ENCODE results near the gene MACROD1. TPM values are rescaled to one million over a fixed set of nuclear protein-coding genes. Genes with fewer than 3 reads are reported as not detected.

Gene MACROD1
- total and polyA plus RNA-seq, 10 of the 15 experiments (the other 5 are each of a cell fraction or from before 2014, with no cell fraction given) = 1.2 to 22.7 (median 11.3) TPM; not detected in 1

- intact Hi-C loops (cut with micrococcal nuclease; ENCODE audit: unreplicated experiment) (no loop called here), in situ Hi-C loops (cut with MboI) (no loop called here)
- H3K4me1 ChIP-seq (ENCODE audit: control insufficient read depth, insufficient read depth, low read length) = peaks cover 3% of the 10 kb centered on the region; the same call in 1 of the 2 replicates
- no TSS peak for BruUV-seq (replicated peaks)
- ChIA-PET CTCF (no interaction called here), RAD21 (ENCODE audit: unreplicated experiment) (no interaction called here), POLR2A (no interaction called here), SMC1A (ENCODE audit: uncharacterized antibody, unreplicated experiment) (no interaction called here)
- H2AFZ ChIP-seq (ENCODE audit: control insufficient read depth, low read depth, low read length) = no peak overlapping the region
- no peaks in the 10 kb centered on the region for H3K9me3 ChIP-seq (replicated peaks; ENCODE audit: control insufficient read depth, insufficient read depth, low read length)
- FAIRE-seq (no peak), ATAC-seq (no peak), DNase-seq (ENCODE audit: low read depth, low spot score) (no peak)
- no peaks in the 10 kb centered on the region for H3K79me2 ChIP-seq (ENCODE audit: control insufficient read depth, insufficient read depth, low read length)
- peaks cover 0 to 3% of the 10 kb centered on the region in 2 experiments; a peak in 2 of 4 replicates for H3K27me3 ChIP-seq (replicated peaks in 1 of 2; ENCODE audit: control insufficient read depth in 2 of 2, insufficient read depth in 2 of 2, low read length in 1 of 2)
- 38% methylated on average over 13 of the region's 15 CpGs for WGBS (ENCODE audit: insufficient coverage, insufficient replicate concordance, low lambda C conversion rate, missing lambda C conversion rate)
- H3K4me3 ChIP-seq = no peak overlapping the region
- no peak overlapping the region for H3K4me2 ChIP-seq (ENCODE audit: control insufficient read depth, insufficient read depth)
- 0 out of 2 replicates have a peak, but pooled peaks cover 3% of the 10 kb centered on the region for H4K20me1 ChIP-seq (ENCODE audit: control insufficient read depth, insufficient read depth)
- no peak overlapping the region for H3K27ac ChIP-seq (ENCODE audit: control insufficient read depth, insufficient read depth)
- H3K36me3 ChIP-seq (ENCODE audit: control insufficient read depth in 2 of 2, insufficient read depth in 2 of 2, low read length in 1 of 2) = no peaks in the 10 kb centered on the region
- H3K9ac ChIP-seq (ENCODE audit: control insufficient read depth, insufficient read depth, low read length) = no peak overlapping the region
- TF ChIP-seq IRF5 (IDR thresholded peaks at IDR 0.05; ENCODE audit: borderline replicate concordance) (no peak), LARP7 (IDR thresholded peaks at IDR 0.05) (no peak), PRDM15 (CRISPR knock-in tag; IDR thresholded peaks at IDR 0.05) (no peak), ETV6 (conservative IDR thresholded peaks at IDR 0.05 in 1 of 2, IDR thresholded peaks at IDR 0.05 in 1 of 2; ENCODE audit: borderline replicate concordance in 1 of 2, low read depth in 1 of 2) (no peak), ZBED1 (IDR thresholded peaks at IDR 0.05; ENCODE audit: borderline replicate concordance) (no peak), RFX5 (IDR thresholded peaks at IDR 0.05; ENCODE audit: low read depth, low read length) (no peak), SMC3 (IDR thresholded peaks at IDR 0.05; ENCODE audit: borderline replicate concordance, low read length) (no peak), E2F4 (IDR thresholded peaks at IDR 0.05; ENCODE audit: low read depth, low read length) (no peak), E4F1 (IDR thresholded peaks at IDR 0.05; ENCODE audit: borderline replicate concordance, partially characterized antibody) (no peak), BCLAF1 (IDR thresholded peaks at IDR 0.05) (no peak), ATF7 (IDR thresholded peaks at IDR 0.05; ENCODE audit: low read depth) (no peak), CBX5 (IDR thresholded peaks at IDR 0.05; ENCODE audit: low read depth) (no peak)
Observed at GRCh38 chr11:64056213-64056785, 109.6 kb downstream of the MACROD1 start.

Measured in GM12878 (cell line).